ENCODE results near the gene GALNT10. TPM values are rescaled to one million over a fixed set of nuclear protein-coding genes. Genes with fewer than 3 reads are reported as not detected.

Gene GALNT10
- total and polyA plus RNA-seq, 2 donors (not counting 1 experiment from before 2014, with no cell fraction given), result 18.3 to 35.8 TPM

GRCh38 chr5:154460172-154460571, 269.6 kb downstream of the GALNT10 start:
- Histone ChIP-seq H3K4me3 (replicated peaks in 1 of 4; ENCODE audit: control extremely low read depth in 1 of 4, insufficient read depth in 1 of 4, low read depth in 3 of 4, low read length in 4 of 4) (no peak overlapping the region), H2AFZ (ENCODE audit: low read length) (no peak overlapping the region), H4K20me1 (ENCODE audit: control insufficient read depth, extremely low read depth, insufficient read depth, low read length) (no peaks in the 10 kb centered on the region), H3K4me1 (ENCODE audit: control insufficient read depth, extremely low read depth, insufficient read depth, low read length) (no peaks in the 10 kb centered on the region), H3K27me3 (ENCODE audit: control insufficient read depth, insufficient read depth, low read length) (no peaks in the 10 kb centered on the region), H3K27ac (ENCODE audit: insufficient read depth, low read length) (no peak overlapping the region), H3K36me3 (ENCODE audit: control insufficient read depth, insufficient read depth, low read length) (peaks cover 2% of the 10 kb centered on the region), H3K79me2 (ENCODE audit: control insufficient read depth, insufficient read depth, low read length) (no peaks in the 10 kb centered on the region), H3K9me3 (ENCODE audit: control insufficient read depth, insufficient read depth, low read depth, low read length) (no peaks in the 10 kb centered on the region), H3K9ac (ENCODE audit: insufficient read depth, low read length) (no peak overlapping the region), H3K4me2 (ENCODE audit: extremely low read depth, insufficient read depth, low read length) (no peak overlapping the region)
- TF ChIP-seq CTCF (conservative IDR thresholded peaks at IDR 0.05 in 1 of 2, IDR thresholded peaks at IDR 0.05 in 1 of 2; ENCODE audit: low read depth in 1 of 2, low read length in 2 of 2), result no peak
- TF ChIP-seq EZH2 (IDR thresholded peaks at IDR 0.05; ENCODE audit: low read length, missing control alignments), result no peak
- no peak for DNase-seq (ENCODE audit: low read depth in 2 of 2)

DNA sequence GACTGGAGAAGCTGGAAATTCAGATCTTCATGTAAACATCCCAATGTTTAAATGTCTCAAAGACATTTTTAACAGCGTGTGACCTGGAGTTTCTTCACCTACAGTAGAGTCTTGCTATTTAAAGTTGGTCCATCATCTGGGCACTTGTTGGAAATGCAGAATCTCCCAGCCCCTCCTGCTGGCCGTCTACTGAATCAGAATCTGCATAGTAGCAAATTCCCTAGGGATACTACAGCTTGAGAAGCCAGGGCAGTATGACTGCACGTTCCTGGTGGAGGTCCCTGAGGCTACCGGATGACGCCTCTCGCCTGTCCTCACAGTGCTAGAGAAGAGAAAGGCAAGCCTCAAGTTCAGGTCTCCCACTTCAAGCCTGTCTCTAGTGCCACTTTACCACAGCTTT, 271.0 kb downstream of the GALNT10 start:
- no peak for TF ChIP-seq EZH2 (IDR thresholded peaks at IDR 0.05; ENCODE audit: low read length, missing control alignments)
- peak in 1 of 2 donors; percentile 39 for TF ChIP-seq CTCF (conservative IDR thresholded peaks at IDR 0.05 in 1 of 2, IDR thresholded peaks at IDR 0.05 in 1 of 2; ENCODE audit: low read depth in 1 of 2, low read length in 2 of 2)
- Histone ChIP-seq H3K79me2 (ENCODE audit: control insufficient read depth, insufficient read depth, low read length) (no peaks in the 10 kb centered on the region), H3K4me1 (ENCODE audit: control insufficient read depth, extremely low read depth, insufficient read depth, low read length) (no peaks in the 10 kb centered on the region), H3K4me3 (replicated peaks in 1 of 4; ENCODE audit: control extremely low read depth in 1 of 4, insufficient read depth in 1 of 4, low read depth in 3 of 4, low read length in 4 of 4) (no peak overlapping the region), H3K27ac (ENCODE audit: insufficient read depth, low read length) (no peak overlapping the region), H3K27me3 (ENCODE audit: control insufficient read depth, insufficient read depth, low read length) (no peaks in the 10 kb centered on the region), H3K4me2 (ENCODE audit: extremely low read depth, insufficient read depth, low read length) (no peak overlapping the region), H3K9me3 (ENCODE audit: control insufficient read depth, insufficient read depth, low read depth, low read length) (no peaks in the 10 kb centered on the region), H3K36me3 (ENCODE audit: control insufficient read depth, insufficient read depth, low read length) (no peaks in the 10 kb centered on the region), H3K9ac (ENCODE audit: insufficient read depth, low read length) (no peak overlapping the region), H4K20me1 (ENCODE audit: control insufficient read depth, extremely low read depth, insufficient read depth, low read length) (no peaks in the 10 kb centered on the region), H2AFZ (ENCODE audit: low read length) (no peak overlapping the region)
- no peak for DNase-seq (ENCODE audit: low read depth in 2 of 2)

- no peak for TF ChIP-seq CTCF (conservative IDR thresholded peaks at IDR 0.05 in 1 of 2, IDR thresholded peaks at IDR 0.05 in 1 of 2; ENCODE audit: low read depth in 1 of 2, low read length in 2 of 2)
- TF ChIP-seq EZH2 (IDR thresholded peaks at IDR 0.05; ENCODE audit: low read length, missing control alignments), result no peak
- no peaks in the 10 kb centered on the region for H3K79me2 ChIP-seq (ENCODE audit: control insufficient read depth, insufficient read depth, low read length)
- DNase-seq (ENCODE audit: low read depth in 2 of 2), result no peak
Observed at GRCh38 chr5:154464438-154464837, 273.9 kb downstream of the GALNT10 start.

More at GRCh38 chr5:154464438-154464837, 273.9 kb downstream of the GALNT10 start:
- H3K9ac ChIP-seq (ENCODE audit: insufficient read depth, low read length), result no peak overlapping the region
- no peaks in the 10 kb centered on the region for H3K9me3 ChIP-seq (ENCODE audit: control insufficient read depth, insufficient read depth, low read depth, low read length)
- no peak overlapping the region for H3K4me2 ChIP-seq (ENCODE audit: extremely low read depth, insufficient read depth, low read length)
- H2AFZ ChIP-seq (ENCODE audit: low read length), result no peak overlapping the region
- no peak overlapping the region for H3K4me3 ChIP-seq (replicated peaks in 1 of 4; ENCODE audit: control extremely low read depth in 1 of 4, insufficient read depth in 1 of 4, low read depth in 3 of 4, low read length in 4 of 4)
- no peaks in the 10 kb centered on the region for H4K20me1 ChIP-seq (ENCODE audit: control insufficient read depth, extremely low read depth, insufficient read depth, low read length)
- no peaks in the 10 kb centered on the region for H3K36me3 ChIP-seq (ENCODE audit: control insufficient read depth, insufficient read depth, low read length)
- H3K27me3 ChIP-seq (ENCODE audit: control insufficient read depth, insufficient read depth, low read length), result no peaks in the 10 kb centered on the region
- no peak overlapping the region for H3K27ac ChIP-seq (ENCODE audit: insufficient read depth, low read length)
- no peaks in the 10 kb centered on the region for H3K4me1 ChIP-seq (ENCODE audit: control insufficient read depth, extremely low read depth, insufficient read depth, low read length)

Data from fibroblast of lung (primary cell).